ENCODE data around the gene ACTR1A. TPM values are rescaled to one million over a fixed set of nuclear protein-coding genes. Genes with fewer than 3 reads are reported as not detected.
A peak's percentile ranks its signal among the peaks of the same experiment; 100 is the strongest.

ACTR1A gene
- total RNA-seq, 5 donors from 2014 or later (not counting 1 experiment from before 2014, with no cell fraction given), result 51.6 to 68.1 (median 63.0) TPM

DNA sequence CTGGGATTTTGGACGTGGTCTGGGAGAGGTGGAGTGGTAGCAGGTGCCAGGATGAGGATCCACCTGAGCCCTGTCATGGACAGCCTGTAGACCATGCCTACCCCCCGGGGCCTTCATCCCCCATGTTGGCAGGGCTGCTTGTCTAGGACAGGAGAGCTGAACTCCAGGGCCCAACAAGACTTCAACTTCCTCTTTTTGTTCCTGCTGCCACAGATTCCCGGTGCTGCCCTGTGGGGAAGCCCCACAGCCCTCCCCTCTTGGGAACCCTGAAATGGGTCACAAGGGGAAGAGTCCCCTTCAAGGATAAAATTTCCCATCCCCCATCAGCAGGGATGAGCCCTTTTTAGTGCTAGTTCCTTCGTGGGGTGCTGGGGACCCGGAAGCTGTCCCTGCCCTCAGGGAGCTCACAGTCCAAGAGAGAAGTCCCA lies 68.9 kb downstream of the ACTR1A start:
- ATAC-seq (replicated peaks in 1 of 4) (no peak), DNase-seq (no peak)
- WGBS (ENCODE audit: insufficient coverage), result 43% methylated on average over 2 of the region's 5 CpGs
- Histone ChIP-seq H3K4me1 (ENCODE audit: control insufficient read depth in 1 of 2, extremely low read depth in 1 of 2, insufficient read depth in 2 of 2, low read length in 2 of 2) (peaks cover 43 to 65% of the 10 kb centered on the region in 2 experiments), H3K4me3 (ENCODE audit: control insufficient read depth in 1 of 2, extremely low read depth in 1 of 2, low read length in 1 of 2) (no peak overlapping the region), H3K9me3 (no peaks in the 10 kb centered on the region), H3K27me3 (replicated peaks in 1 of 2; ENCODE audit: control insufficient read depth in 2 of 2, extremely low read depth in 1 of 2, insufficient read depth in 2 of 2, low read length in 1 of 2) (peaks cover 0 to 4% of the 10 kb centered on the region in 2 experiments), H3K36me3 (ENCODE audit: control insufficient read depth in 2 of 2, extremely low read depth in 1 of 2, insufficient read depth in 1 of 2, low read length in 1 of 2) (peaks cover 0 to 3% of the 10 kb centered on the region in 2 donors), H3K27ac (ENCODE audit: low read length) (peak overlapping the region; percentile 32)
- ChIA-PET CTCF (interaction anchor here in 1 of 2 donors (0.8 kb wide), 1 partner anchor 48 kb away, joined by 5 read pairs; no protein-coding TSS in a partner anchor), POLR2A (interaction anchor here in 1 of 2 donors (0.7 kb wide), 1 partner anchor 40 kb away, joined by 5 read pairs; no protein-coding TSS in a partner anchor)
- no peaks in the 10 kb centered on the region for H3K27me3 Mint-ChIP-seq
- peak overlapping the region; percentile 93 to 97 for H3K27ac Mint-ChIP-seq
- H3K4me3 Mint-ChIP-seq, result peak overlapping the region; percentile 92 to 95 (median 93)
- peaks cover 3% of the 10 kb centered on the region for H3K36me3 Mint-ChIP-seq
- H3K4me1 Mint-ChIP-seq, result peaks cover 55 to 72% (median 58%) of the 10 kb centered on the region in 3 donors
- no peaks in the 10 kb centered on the region for H3K9me3 Mint-ChIP-seq

GRCh38 chr10:102432162-102432950 lies 70.2 kb downstream of the ACTR1A start, which contains the start of gene CUEDC2:
TSS of gene CUEDC2 (minus strand) at chr10:102432574. CDS start at chr10:102425188, 7,386 bp downstream.
- H3K9me3 Mint-ChIP-seq, result no peaks in the 10 kb centered on the region
- WGBS (ENCODE audit: insufficient coverage), result 1% methylated on average over 33 of the region's 52 CpGs
- no peaks in the 10 kb centered on the region for H3K27me3 Mint-ChIP-seq
- peaks cover 47 to 59% (median 51%) of the 10 kb centered on the region in 3 donors for H3K4me1 Mint-ChIP-seq
- Histone ChIP-seq H3K9me3 (no peaks in the 10 kb centered on the region), H3K4me3 (ENCODE audit: control insufficient read depth in 1 of 2, extremely low read depth in 1 of 2, low read length in 1 of 2) (peak within 1 kb of the TSS; percentile 68 to 86), H3K27me3 (replicated peaks in 1 of 2; ENCODE audit: control insufficient read depth in 2 of 2, extremely low read depth in 1 of 2, insufficient read depth in 2 of 2, low read length in 1 of 2) (peaks cover 0 to 4% of the 10 kb centered on the region in 2 experiments), H3K4me1 (ENCODE audit: control insufficient read depth in 1 of 2, extremely low read depth in 1 of 2, insufficient read depth in 2 of 2, low read length in 2 of 2) (peaks cover 36 to 56% of the 10 kb centered on the region in 2 experiments), H3K36me3 (ENCODE audit: control insufficient read depth in 2 of 2, extremely low read depth in 1 of 2, insufficient read depth in 1 of 2, low read length in 1 of 2) (no peaks in the 10 kb centered on the region), H3K27ac (ENCODE audit: low read length) (peak within 1 kb of the TSS; percentile 32)
- H3K36me3 Mint-ChIP-seq, result no peaks in the 10 kb centered on the region
- ChIA-PET POLR2A (interaction anchor here (0.6 to 1.4 kb wide), 7 partner anchors 10 to 340 kb away, joined by 3 to 7 read pairs (median 3); partner anchors contain the start of genes GBF1 (in 1 of the 2) and NFKB2 (in 1 of the 2)), CTCF (interaction anchor here (0.6 to 1.2 kb wide), 8 partner anchors 10 to 280 kb away, joined by 3 to 12 read pairs (median 4); partner anchors contain the start of genes C10orf95 (in 1 of the 2) and NOLC1 (in 1 of the 2))
- peak within 1 kb of the TSS; percentile 92 to 95 (median 93) for H3K4me3 Mint-ChIP-seq
- peak; percentile 80 to 99 (median 89) for DNase-seq
- ATAC-seq (replicated peaks in 1 of 4), result peak; percentile 93 to 94 (median 94)
- H3K27ac Mint-ChIP-seq, result peak within 1 kb of the TSS; percentile 93 to 97

DNA sequence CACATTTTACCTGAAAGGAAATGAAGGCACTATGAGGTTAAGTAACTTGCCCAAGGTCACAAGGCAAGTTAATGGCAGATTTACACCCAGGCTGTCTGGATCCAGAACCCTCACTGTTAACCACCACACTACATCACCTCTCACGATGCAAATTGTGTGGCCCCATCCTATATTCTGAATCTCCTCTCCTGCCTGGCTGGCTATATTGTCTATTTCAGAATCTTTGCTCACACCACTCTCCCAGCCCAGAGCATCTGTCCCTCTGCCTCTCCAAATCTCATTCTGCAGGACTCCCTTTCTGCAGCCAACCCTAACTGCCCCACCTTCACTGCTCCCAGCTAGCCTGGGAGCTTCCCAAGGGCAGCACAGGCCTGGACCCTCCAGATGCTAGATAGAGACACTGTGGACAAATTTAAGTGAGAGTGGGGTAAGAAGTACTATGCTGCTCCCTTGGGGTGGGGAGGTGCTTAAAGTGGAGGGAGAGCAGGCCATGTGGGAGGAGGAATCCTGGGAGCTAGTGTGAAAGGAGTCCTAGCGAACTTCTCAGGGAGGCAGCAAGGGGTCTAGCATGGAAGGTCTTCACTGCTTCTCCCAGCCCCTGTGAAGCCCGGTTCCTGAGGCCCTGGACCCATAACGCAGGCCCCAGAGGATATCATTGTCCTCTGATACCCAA lies 70.9 kb downstream of the ACTR1A start:
- Histone ChIP-seq H3K27me3 (replicated peaks in 1 of 2; ENCODE audit: control insufficient read depth in 2 of 2, extremely low read depth in 1 of 2, insufficient read depth in 2 of 2, low read length in 1 of 2) (peaks cover 0 to 4% of the 10 kb centered on the region in 2 experiments), H3K27ac (ENCODE audit: low read length) (peak overlapping the region; percentile 32), H3K9me3 (no peaks in the 10 kb centered on the region), H3K4me1 (ENCODE audit: control insufficient read depth in 1 of 2, extremely low read depth in 1 of 2, insufficient read depth in 2 of 2, low read length in 2 of 2) (peaks cover 35 to 50% of the 10 kb centered on the region in 2 experiments), H3K4me3 (ENCODE audit: control insufficient read depth in 1 of 2, extremely low read depth in 1 of 2, low read length in 1 of 2) (peak overlapping the region; percentile 68 to 86), H3K36me3 (ENCODE audit: control insufficient read depth in 2 of 2, extremely low read depth in 1 of 2, insufficient read depth in 1 of 2, low read length in 1 of 2) (no peaks in the 10 kb centered on the region)
- DNase-seq (no peak), ATAC-seq (replicated peaks in 1 of 4) (peak in 1 of 4 experiments; percentile 2)
- Mint-ChIP-seq H3K9me3 (no peaks in the 10 kb centered on the region), H3K27me3 (no peaks in the 10 kb centered on the region), H3K27ac (peak overlapping the region; percentile 52 to 97), H3K4me3 (peak overlapping the region; percentile 92 to 95 (median 93)), H3K36me3 (no peaks in the 10 kb centered on the region), H3K4me1 (peaks cover 42 to 51% (median 45%) of the 10 kb centered on the region in 3 donors)
- POLR2A ChIA-PET, result interaction anchor here (0.8 to 1.4 kb wide), 2 partner anchors 19 to 186 kb away, joined by 3 read pairs; partner anchors contain the start of gene GBF1 (in 1 of the 2)
- CTCF ChIA-PET, result interaction anchor here in 1 of 2 donors (0.7 to 1.2 kb wide), 3 partner anchors 9 to 279 kb away, joined by 3 to 12 read pairs (median 4); partner anchors contain the start of genes C10orf95 and NOLC1
- 34% methylated on average over 4 of the region's 4 CpGs for WGBS (ENCODE audit: insufficient coverage)

- Mint-ChIP-seq H3K9me3 (no peaks in the 10 kb centered on the region), H3K27ac (no peak overlapping the region), H3K27me3 (no peaks in the 10 kb centered on the region), H3K4me3 (no peak overlapping the region), H3K36me3 (no peaks in the 10 kb centered on the region), H3K4me1 (peaks cover 27 to 38% (median 32%) of the 10 kb centered on the region in 3 donors)
- H3K27ac ChIP-seq (ENCODE audit: low read length), result no peak overlapping the region
- H3K36me3 ChIP-seq (ENCODE audit: control insufficient read depth in 2 of 2, extremely low read depth in 1 of 2, insufficient read depth in 1 of 2, low read length in 1 of 2), result no peaks in the 10 kb centered on the region
- WGBS (ENCODE audit: insufficient coverage), result 92% methylated on average over 6 of the region's 8 CpGs
- CTCF ChIA-PET, result no interaction called here
- peaks cover 0 to 4% of the 10 kb centered on the region in 2 experiments for H3K27me3 ChIP-seq (replicated peaks in 1 of 2; ENCODE audit: control insufficient read depth in 2 of 2, extremely low read depth in 1 of 2, insufficient read depth in 2 of 2, low read length in 1 of 2)
- H3K9me3 ChIP-seq, result no peaks in the 10 kb centered on the region
- no peak for DNase-seq
- no peak for ATAC-seq (replicated peaks in 1 of 4)
- POLR2A ChIA-PET, result no interaction called here
- no peak overlapping the region for H3K4me3 ChIP-seq (ENCODE audit: control insufficient read depth in 1 of 2, extremely low read depth in 1 of 2, low read length in 1 of 2)
- peaks cover 22 to 29% of the 10 kb centered on the region in 2 experiments for H3K4me1 ChIP-seq (ENCODE audit: control insufficient read depth in 1 of 2, extremely low read depth in 1 of 2, insufficient read depth in 2 of 2, low read length in 2 of 2)
These were observed 73.0 kb downstream of the ACTR1A start for GRCh38 chr10:102429468-102429867.

Other genes starting within 250 kb of the ACTR1A start
- 100 to 1,000 TPM in 4 of 5 donors, 10 to 100 TPM in 1; 94.1 to 229 (median 124) TPM for gene NFKB2, start 107.0 kb downstream of the ACTR1A start, total RNA-seq
- gene PSD, start 83.9 kb downstream of the ACTR1A start, total RNA-seq, result 10 to 100 TPM in 2 of 5 donors, 1 to 10 TPM in 3; 8.7 to 11.8 (median 8.8) TPM
- 10 to 100 TPM; 13.3 to 30.4 (median 23.7) TPM for gene FBXL15, start 81.9 kb downstream of the ACTR1A start, total RNA-seq
- 10 to 100 TPM; 32.2 to 41.4 (median 37.8) TPM for gene CUEDC2, start 70.1 kb downstream of the ACTR1A start, total RNA-seq
- gene C10orf95, start 51.2 kb downstream of the ACTR1A start, total RNA-seq, result under 1 TPM in 4 of 5 donors, not detected in 1; 0.23 to 0.92 (median 0.55) TPM
- 10 to 100 TPM; 13.2 to 16.4 (median 15.4) TPM for gene SUFU, start 1.3 kb upstream of the ACTR1A start, total RNA-seq
- 10 to 100 TPM; 54.2 to 74.7 (median 67.9) TPM for gene TRIM8, start 141.8 kb upstream of the ACTR1A start, total RNA-seq
- 1 to 10 TPM; 2.7 to 5.0 (median 3.5) TPM for gene ARL3, start 211.7 kb upstream of the ACTR1A start, total RNA-seq
- gene SFXN2, start 211.9 kb upstream of the ACTR1A start, total RNA-seq, result 10 to 100 TPM in 4 of 5 donors, 1 to 10 TPM in 1; 9.2 to 32.6 (median 22.6) TPM
- 10 to 100 TPM; 20.0 to 38.5 (median 33.0) TPM for gene WBP1L, start 241.2 kb upstream of the ACTR1A start, total RNA-seq